GM21390 (cell line): ENCODE data around the gene LRRC4C.
A peak's percentile ranks its signal among the peaks of the same experiment; 100 is the strongest.

Experiments
- ATAC-seq: cut with Tn5 transposase; IDR thresholded peaks from one replicate; pipeline ENCODE4 v1.9.1; 2021; ENCODE audit not compliant: unreplicated experiment

The LRRC4C gene

DNA sequence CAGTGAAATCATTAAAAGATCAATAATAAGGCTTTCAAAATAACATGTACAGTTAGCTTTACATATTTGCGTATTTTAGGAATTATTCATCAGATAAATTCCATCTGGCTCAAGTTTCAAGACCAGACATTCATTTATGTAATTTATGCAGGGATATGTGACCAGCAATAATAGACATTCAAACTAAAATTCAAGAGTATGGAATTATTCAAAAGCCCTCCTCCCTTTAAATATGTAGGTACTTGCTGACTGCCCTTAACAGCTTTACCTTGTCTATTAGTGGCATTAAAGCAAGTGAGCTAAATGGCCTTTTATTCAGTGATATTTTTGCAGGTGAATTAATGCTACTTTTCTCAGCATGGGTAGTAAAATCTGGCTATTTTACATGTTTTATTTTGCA lies 126.1 kb downstream of the LRRC4C start:
- no peak for ATAC-seq

DNA sequence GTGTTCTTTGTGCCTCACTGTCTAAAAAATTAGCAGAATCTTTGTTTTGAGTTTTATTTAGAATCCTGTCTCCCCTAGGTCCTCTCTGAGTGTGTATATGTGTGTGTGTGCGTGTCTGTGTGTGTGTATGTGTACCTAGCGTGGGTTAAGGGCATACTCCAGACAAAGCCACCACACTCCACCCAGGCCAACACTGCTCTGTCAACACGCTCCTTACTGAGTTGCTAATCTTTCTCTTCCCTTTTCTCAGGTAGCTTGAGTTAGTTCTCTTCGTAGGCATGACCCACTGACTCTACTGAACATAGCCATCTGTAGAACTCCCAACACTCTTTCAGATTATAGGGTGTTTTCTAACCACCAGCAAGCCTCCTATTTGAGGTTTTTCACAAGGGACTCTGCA lies 131.1 kb downstream of the LRRC4C start:
- ATAC-seq, result no peak

DNA sequence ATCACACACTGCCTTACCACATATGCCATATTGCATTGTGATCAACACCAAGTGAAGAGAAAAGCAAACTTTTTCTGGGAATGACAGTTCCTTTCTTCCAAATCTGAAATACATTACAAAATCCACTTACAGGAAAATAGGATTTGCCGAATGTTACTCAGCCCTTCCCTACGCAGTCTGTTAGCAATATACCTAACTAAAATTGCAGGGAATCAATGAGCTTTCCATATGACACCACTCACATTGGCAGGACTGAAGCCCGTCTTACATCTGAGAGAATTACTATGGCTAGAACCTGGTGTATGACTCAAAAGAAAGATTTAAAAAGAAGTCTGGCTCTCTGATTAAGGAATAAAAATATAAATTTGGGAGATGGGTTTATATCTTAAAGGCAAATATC lies 136.0 kb downstream of the LRRC4C start:
- ATAC-seq, result no peak

DNA sequence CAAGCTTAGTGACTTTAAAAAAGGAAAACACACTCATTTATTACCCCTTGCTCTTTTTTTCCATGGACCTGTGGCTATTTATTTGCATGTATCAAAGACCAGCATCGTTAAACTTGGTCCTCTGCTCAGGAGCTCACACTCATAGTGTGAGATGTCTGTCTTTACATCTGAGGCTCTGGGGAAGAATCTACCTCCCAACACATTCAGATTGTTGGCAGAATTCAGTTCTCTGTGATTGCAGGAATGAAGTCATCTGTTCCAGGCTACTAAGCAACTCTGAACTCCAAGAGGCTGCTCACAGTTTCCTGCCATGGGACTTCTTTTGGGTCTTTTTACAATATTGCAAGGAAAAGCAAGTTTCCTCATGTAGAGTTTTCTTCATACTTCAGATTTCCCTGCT lies 138.8 kb downstream of the LRRC4C start:
- ATAC-seq, result no peak

DNA sequence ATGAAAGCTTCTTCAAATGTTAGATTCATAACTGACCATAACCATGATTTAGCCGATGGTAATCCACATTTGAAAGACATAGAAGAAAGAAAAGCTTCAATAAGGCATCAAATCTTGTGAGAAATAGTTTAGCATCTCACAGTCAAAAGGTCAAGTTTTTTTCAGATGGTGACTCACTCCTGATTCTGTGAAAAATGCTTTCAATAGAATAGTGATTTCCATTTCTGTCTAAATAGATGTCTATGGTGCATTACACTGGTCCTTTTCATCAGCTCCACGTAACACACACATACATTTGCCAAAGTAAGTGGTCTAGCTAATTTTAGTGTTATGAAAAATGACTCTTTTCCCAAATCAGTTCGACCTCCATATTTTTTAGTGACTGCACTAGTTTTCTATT lies 139.2 kb downstream of the LRRC4C start:
- no peak for ATAC-seq

DNA sequence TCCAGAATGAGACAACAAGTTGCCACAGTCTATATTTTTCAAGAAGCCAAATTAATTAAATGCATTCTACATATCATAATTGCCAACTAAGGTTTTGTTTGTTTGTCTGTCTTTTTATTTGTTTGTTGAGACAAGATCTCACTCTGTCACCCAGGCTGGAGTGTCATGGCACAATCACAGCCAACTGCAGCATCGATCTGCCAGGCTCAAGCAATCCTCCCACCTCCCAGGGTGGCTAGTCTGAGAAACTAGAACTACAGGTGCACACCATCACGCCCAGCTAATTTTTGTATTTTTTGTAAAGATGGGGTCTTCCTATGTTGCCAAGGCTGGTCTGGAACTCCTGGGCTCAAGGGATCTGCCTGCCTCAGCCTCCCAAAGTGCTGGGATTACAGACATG lies 140.0 kb downstream of the LRRC4C start:
- ATAC-seq, result no peak

DNA sequence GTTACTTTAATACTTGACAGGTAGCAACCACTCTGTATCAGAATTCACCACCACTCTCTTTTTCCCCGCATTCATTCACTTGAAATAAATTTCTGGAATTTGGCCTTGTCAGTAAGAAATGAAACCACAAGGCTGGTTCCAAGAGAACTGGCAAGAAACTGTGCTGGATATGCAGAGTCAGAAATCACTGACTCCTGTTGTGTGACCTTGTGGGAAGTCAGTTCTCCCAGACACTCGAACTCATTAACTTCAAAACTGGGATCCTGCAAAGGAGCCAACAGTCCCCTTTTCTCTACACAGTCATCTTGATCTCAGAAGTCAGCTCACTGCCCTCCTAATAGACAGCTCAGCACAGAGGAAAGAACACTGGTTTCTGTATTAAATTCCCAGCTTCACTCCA lies 142.7 kb downstream of the LRRC4C start:
- ATAC-seq, result no peak

DNA sequence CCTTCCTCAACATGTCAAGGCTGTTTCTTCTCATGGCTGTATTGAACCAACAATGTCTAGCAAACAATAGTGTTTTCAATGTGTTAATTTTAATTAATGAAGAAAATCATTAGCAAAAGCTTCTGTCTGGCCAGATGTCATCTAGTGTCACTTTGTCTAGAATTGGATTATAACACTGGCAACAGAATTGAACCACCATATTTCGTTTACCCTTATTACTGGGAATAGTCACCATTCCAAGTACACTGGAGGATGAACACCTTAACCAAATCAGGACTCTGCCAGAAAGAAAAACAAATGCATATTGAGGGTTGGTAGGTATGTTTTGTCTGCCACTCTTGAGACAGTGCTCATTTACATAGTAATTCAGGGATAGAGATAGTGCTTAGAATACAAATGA lies 146.2 kb downstream of the LRRC4C start:
- no peak for ATAC-seq

DNA sequence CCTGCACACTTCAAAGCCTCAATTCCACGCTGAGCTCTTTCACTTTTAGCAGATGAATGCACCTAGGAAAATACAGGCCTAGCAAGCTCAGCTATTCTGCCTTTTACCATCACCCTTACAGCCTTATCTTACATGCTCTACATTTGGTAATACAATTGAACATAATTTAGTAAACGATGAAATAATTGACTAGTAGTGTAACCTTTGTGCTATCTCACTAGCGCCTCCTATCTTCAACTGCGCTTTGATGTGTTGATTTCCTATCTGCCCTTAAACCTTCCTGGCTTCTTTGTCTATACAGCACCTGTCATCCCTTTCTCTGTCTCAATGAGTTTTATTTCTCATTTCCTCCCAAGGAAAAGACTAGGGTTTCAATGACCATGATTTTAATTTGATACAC lies 149.7 kb downstream of the LRRC4C start:
- peak; percentile 18 for ATAC-seq

DNA sequence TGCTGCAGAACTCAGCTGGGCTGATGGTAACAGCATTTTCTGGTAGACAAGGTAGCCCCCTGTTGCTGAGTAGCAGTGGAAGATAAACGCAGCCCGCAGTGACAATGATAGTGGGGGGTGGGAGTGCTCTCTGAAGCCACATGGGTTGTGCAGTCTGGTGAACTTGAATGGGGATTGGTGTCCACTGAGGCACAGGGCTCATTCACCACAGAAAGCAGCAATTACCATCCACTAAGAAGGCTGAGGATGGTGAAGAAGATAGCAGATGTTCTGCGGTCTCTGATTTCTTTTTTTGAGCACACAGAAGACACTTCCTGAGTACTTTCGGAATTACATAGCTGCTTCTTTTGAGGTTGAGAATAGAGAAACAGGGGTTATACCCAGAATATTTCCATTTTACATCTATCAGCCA lies 150.3 kb downstream of the LRRC4C start:
- ATAC-seq, result peak; percentile 84

DNA sequence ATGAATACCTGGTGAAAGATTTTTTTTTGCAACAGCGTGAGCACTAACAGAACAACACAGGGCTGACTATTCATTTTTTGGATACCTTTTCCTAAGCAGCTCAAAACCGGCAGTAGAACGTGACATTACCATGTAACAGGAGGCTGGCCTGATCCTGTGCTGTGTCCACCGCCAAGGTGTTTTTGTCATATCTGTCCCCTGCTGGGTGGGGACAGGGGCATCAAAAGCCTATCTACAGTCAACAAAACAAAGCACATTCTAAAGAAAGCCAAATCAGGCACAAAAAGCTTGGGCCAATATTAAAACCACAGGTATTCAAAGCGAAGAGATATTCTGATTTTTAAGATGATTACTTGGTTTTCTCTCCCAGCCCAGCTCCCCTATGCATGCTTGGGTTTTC lies 151.2 kb downstream of the LRRC4C start:
- no peak for ATAC-seq

DNA sequence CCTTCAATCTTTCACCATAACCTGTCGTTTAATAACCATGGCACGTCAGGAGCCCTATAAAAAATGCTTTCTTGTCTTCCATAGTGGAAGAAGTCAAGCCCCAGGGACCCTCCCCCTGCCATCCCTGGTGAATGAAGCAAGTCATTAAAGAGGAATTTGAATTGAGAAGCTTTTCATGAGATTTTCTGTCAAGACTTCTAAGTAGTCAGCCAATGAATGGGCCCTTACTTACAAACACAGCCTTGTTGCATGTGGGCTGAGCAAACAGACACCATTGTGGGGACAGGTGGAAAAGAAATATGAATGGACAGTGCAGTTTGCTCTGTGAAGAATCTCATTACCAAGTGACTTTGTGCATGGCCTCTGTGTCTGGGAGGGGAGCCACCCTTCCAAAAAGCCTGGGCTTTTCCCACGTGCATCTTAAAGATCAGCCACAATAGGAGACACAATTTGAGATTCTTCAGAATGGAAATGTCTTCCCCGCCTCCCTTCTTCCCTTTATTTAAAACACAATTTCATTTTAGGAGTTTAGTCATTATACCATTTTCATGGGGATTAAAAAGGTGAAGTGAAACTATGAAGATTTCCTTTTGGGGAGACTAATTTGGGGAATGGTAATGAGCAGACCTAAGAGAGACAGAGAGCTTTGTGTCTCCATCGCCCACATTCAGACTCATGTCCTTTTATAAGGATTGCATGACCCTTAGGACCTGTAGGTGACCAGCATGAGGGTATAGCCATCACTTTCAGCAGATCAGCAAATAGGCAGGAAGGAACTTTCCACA lies 152.0 kb downstream of the LRRC4C start:
- no peak for ATAC-seq

DNA sequence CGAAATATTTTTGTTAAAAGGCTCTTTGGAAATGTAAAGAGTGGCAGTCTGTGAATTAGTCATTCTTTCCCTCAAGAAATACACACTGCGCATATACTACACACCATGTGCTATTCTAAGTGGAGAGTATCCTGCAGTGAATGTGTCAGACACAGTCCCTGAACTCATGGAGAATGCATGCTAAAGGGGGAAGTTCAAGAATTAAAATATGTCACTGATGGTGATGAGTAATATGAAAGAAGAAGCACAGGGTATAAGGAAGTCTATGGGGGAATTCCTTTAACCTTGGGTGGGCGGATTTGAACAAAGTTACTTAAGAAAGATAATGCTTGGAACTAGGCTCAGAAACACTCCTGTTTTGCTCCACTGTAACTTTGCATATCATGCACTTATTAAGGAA lies 153.0 kb downstream of the LRRC4C start:
- no peak for ATAC-seq

DNA sequence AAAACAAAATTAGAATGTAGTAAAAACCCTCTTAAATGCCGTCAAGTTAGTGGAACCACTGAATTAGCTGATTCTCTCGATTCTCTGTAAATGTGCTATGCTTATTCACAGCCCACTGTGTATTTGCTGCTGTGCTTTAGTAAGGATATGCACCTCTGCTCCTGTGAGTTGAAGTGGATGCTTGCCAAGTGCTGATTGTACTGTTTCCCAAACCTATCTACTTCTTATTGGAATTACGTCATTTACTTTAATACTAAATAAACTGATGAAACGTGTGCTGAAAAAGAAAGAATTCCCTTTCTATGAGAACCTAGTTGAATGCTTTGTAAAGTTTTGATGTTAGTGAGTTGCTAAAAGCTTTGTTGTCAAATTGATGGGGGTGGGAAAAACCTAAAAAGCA lies 158.4 kb downstream of the LRRC4C start:
- ATAC-seq, result no peak

DNA sequence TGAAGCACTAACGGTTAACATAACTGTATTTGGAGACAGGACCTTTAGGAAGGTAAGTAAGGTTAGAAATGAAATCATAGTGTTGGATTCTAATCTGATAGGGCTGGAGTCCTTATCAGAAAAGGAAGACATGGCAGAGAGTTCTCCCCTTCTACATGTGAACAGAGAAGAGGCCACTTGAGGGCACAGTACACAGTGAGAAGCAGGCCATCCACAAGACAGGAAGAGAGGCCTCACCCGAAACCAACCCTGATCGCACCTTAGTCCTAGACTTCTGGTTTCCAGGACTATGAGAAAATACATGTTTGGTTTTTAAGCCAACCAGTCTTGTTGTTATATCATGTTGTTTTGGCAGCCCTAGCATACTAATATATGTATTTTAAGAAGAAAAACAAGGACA lies 170.0 kb downstream of the LRRC4C start:
- ATAC-seq, result no peak

DNA sequence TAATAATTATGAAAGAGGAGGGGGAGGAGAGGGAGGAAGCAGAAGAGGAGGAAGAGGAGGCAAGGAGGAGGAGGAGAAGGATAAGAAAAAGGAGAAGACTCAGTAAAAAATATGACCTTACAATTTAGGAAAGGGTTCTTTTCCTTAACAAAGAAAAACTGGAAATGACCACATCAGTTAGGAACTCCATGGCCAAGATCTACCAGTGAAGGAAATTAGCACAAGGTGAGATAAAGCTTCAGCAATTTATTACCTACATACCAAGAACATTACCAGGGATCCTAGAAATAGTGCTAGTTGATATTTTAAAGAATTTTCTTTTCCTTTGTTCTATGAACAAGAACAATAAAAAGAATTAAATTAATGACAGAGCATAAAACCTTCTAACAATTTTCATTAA lies 172.7 kb downstream of the LRRC4C start:
- no peak for ATAC-seq

DNA sequence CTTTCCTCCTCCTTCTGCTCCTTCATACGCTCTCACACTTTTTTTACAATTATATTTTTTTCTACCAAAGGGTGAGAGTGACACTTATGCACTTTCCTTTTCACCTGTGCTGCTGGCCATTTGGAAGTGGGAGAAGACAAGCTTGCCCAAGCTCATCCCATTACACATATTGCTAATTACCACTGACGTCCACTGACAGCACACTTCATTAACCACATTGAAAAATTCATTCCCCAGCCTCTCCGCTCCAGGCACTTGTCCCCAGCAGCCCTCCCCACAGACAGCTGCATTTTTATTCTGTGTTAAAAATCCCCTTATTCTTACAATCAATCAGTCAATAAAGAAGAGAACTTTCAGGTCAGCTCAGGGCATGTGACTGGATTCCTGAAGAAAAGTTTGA lies 175.1 kb downstream of the LRRC4C start:
- ATAC-seq, result no peak

DNA sequence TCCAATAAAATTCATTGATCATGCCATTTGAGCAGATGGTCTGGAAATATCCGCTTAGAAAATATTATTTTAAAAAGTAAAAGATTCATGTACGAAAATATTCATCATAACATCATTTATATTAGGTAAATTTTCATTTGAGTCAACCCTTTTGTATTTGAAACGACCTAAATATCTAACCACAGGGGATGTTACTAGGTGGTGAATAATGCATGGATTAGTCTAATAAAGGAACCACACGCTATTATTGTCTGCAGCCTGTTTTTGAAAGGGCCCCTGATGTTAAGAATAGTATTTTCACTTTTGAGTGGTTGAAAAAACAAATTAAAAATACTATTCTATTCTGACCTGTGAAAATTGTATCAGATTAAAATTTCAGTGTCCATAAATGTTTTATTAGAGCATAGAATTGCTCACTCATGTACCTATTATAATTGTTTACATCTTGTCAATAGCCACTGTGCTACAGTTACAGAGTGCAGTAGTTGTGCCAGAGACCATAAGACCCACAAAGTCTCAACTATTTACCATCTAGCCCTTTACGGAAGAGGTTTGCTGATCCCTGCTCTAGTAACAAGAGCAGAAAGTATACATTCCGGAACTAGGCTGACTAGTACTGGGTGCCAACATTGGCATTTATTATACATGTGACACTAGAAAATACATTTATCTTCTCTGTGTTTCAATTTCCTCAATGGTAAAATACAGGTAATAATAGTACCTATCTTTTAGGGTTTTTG lies 176.1 kb downstream of the LRRC4C start:
- no peak for ATAC-seq

DNA sequence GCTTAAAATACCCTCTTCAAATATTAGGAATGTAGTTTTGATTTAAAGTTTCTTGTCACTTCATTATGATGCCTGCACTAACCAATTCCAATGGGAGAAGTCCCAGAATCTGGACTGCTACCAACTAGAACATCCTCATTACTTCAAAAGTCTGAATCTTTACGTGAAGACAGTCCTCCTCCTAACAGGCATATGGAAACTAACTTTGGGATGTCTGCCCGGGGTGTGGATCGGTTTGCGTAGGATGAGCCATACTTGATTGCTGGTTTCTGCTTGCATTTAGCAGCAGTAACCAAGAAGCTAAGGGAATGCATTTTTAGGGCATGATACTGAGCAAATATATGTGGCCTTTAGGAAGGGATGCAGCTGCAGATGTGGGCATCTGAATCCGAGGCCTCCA lies 177.1 kb downstream of the LRRC4C start:
- ATAC-seq, result no peak

DNA sequence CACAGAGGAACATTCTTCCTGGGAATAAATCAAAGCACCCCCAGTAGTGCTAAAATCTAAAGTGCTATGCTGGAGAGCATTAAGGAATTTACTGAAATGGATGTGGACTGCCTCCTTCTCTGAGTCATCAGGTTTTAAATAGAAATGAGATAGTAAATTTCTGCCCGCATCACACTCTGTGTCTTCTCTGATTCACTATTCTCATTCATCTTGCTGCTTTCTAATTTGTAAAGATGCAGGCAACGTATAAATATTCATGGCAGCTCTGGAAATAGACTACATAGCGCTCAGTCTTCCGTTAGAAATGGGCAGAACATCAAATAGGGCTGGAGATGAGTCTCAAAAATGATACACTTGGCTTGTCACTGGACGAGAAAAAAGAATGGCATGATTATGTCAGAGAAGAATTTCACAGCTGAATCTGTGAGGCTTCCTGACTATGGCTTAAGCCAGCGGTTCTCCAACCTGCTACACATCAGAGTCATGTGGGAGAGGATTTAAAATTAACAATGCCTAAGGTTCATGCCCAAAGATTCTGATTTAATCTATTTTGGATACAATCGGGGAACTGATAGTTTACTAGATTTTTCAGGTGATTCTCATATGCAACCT lies 178.2 kb downstream of the LRRC4C start:
- no peak for ATAC-seq

DNA sequence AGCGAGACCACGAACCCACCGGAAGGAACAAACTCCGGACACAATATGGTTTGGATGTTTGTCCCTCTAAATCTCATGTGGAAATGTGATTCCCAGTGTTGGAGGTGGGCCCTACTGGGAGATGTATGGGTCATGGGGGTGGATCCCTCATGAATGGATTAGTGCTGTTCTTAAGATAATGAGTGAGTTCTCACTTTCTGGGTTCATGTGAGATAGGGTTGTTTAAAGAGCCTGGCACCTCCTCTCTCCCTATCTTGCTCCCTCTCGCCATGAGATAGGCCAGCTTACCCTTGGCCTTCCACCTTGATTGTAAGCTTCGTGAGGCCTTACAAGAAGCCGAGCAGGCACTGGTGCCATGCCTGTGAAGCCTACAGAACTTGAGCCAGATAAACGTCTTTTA lies 184.6 kb downstream of the LRRC4C start:
- no peak for ATAC-seq

DNA sequence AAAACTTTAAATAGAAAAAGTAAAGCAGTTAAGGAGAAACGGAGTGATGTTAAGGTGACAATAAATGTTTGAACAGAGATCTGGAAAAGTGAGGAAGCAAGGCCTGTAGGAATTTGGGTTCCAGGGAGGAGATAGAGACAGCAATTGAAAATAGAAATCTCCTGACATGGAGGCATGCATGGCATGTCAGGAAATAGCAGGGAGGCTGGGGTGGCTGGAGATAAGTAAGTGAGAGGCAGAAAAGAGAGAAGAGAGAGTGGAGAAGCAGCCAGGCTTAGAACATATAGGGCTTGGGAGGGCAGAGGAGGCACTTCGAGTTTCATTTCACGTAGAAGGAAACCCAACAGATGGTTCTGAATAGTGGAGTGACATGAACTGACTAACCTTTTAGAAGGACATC lies 185.5 kb downstream of the LRRC4C start:
- ATAC-seq, result no peak
